Measurements from ENCODE around the gene NANOGP8. TPM values are rescaled to one million over a fixed set of nuclear protein-coding genes. Genes with fewer than 3 reads are reported as not detected.

The NANOGP8 gene
- total RNA-seq, 1 experiment from 2014 or later, result 88.4 TPM

GRCh38 chr15:35040339-35041255, 44.5 kb downstream of the NANOGP8 start:
- no peaks in the 10 kb centered on the region for H3K27me3 Mint-ChIP-seq (ENCODE audit: low read depth)
- H3K27me3 ChIP-seq (ENCODE audit: insufficient read depth, low read length), result no peaks in the 10 kb centered on the region
- no peak overlapping the region for H4K91ac ChIP-seq (ENCODE audit: insufficient read length, low read depth, low read length)
- H3K4me3 Mint-ChIP-seq, result no peak overlapping the region
- H3K27ac ChIP-seq (ENCODE audit: insufficient read length, low read depth, low read length), result no peak overlapping the region
- H2AK5ac ChIP-seq (ENCODE audit: insufficient read length, low read length), result no peak overlapping the region
- TF ChIP-seq, protein P1, sequence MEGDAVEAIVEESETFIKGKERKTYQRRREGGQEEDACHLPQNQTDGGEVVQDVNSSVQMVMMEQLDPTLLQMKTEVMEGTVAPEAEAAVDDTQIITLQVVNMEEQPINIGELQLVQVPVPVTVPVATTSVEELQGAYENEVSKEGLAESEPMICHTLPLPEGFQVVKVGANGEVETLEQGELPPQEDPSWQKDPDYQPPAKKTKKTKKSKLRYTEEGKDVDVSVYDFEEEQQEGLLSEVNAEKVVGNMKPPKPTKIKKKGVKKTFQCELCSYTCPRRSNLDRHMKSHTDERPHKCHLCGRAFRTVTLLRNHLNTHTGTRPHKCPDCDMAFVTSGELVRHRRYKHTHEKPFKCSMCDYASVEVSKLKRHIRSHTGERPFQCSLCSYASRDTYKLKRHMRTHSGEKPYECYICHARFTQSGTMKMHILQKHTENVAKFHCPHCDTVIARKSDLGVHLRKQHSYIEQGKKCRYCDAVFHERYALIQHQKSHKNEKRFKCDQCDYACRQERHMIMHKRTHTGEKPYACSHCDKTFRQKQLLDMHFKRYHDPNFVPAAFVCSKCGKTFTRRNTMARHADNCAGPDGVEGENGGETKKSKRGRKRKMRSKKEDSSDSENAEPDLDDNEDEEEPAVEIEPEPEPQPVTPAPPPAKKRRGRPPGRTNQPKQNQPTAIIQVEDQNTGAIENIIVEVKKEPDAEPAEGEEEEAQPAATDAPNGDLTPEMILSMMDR (conservative IDR thresholded peaks at IDR 0.05), result no peak
- H2BK20ac ChIP-seq (ENCODE audit: low read depth, low read length, poor library complexity, severe bottlenecking), result no peak overlapping the region
- no peak overlapping the region for H3K9ac ChIP-seq (ENCODE audit: extremely low read depth, insufficient read length, low read length)
- no peaks in the 10 kb centered on the region for H3K79me1 ChIP-seq (ENCODE audit: insufficient read depth, low read depth, low read length, poor library complexity, severe bottlenecking)
- no peak overlapping the region for H3K14ac ChIP-seq (ENCODE audit: insufficient read depth, low read length)
- no peaks in the 10 kb centered on the region; the same call in 1 of the 2 replicates for H3K4me1 ChIP-seq (ENCODE audit: insufficient read depth, low read length)
- no peak overlapping the region for H2BK120ac ChIP-seq (ENCODE audit: low read depth, low read length, poor library complexity, severe bottlenecking)
- no peak for DNase-seq
- H3K36me3 Mint-ChIP-seq (ENCODE audit: insufficient read depth in 1 of 3, low read depth in 3 of 3), result peaks cover 0 to 5% (median 0%) of the 10 kb centered on the region in 3 experiments; a peak in 2 of 7 replicates
- H3K23me2 ChIP-seq (ENCODE audit: insufficient read length, low read depth, low read length, poor library complexity, severe bottlenecking), result no peaks in the 10 kb centered on the region
- no peak overlapping the region for H2BK12ac ChIP-seq (ENCODE audit: insufficient read length, low read depth, low read length)
- H3K56ac ChIP-seq (ENCODE audit: insufficient read length, low read depth, low read length), result no peak overlapping the region
- H3K27ac Mint-ChIP-seq, result peak overlapping the region; percentile 12 to 91 (median 13); a peak in 3 of 7 replicates
- H2BK15ac ChIP-seq (ENCODE audit: low read depth, low read length), result no peak overlapping the region
- H4K5ac ChIP-seq (ENCODE audit: insufficient read length, low read depth, low read length), result no peak overlapping the region
- no peaks in the 10 kb centered on the region for H4K20me1 ChIP-seq (ENCODE audit: control insufficient read depth, insufficient read depth, insufficient read length)
- no peak overlapping the region for H3K18ac ChIP-seq (ENCODE audit: insufficient read length, low read depth, low read length)
- H3K4ac ChIP-seq (ENCODE audit: low read depth, low read length), result no peak overlapping the region
- H3K23ac ChIP-seq (ENCODE audit: insufficient read length, low read depth, low read length), result no peak overlapping the region
- no peaks in the 10 kb centered on the region for H3K79me2 ChIP-seq (ENCODE audit: insufficient read depth, low read length)
- H3K9me3 ChIP-seq (ENCODE audit: control insufficient read depth, low read depth, low read length), result no peaks in the 10 kb centered on the region
- no peak overlapping the region for H4K8ac ChIP-seq (replicated peaks; ENCODE audit: insufficient read length, low read depth, low read length)
- H3K9me3 Mint-ChIP-seq, result no peaks in the 10 kb centered on the region
- H3T11ph ChIP-seq (ENCODE audit: low read length), result no peak overlapping the region
- H3K4me1 Mint-ChIP-seq, result peaks cover 22 to 26% of the 10 kb centered on the region in 2 experiments
- no CpG with 5 or more reads among the region's 8 CpGs for WGBS (ENCODE audit: extremely low coverage, insufficient read length, low lambda C conversion rate)
- H2AFZ ChIP-seq (ENCODE audit: low read length), result no peak overlapping the region
- H3K4me2 ChIP-seq (ENCODE audit: insufficient read depth, insufficient read length, low read length), result no peak overlapping the region
- H2BK5ac ChIP-seq (ENCODE audit: insufficient read length, low read length), result no peak overlapping the region
